HG03460 (cell line): Measurements from ENCODE around the gene HJURP.
"Not testable (repeated sequence)": the region's sequence is repeated elsewhere in the genome, so short reads cannot be mapped to it uniquely, and the experiment has no call there.

Source experiments
- ATAC-seq: cut with Tn5 transposase; IDR thresholded peaks from one replicate; pipeline ENCODE4 v1.9.1; 2021; ENCODE audit not compliant: unreplicated experiment

HJURP gene, protein sequence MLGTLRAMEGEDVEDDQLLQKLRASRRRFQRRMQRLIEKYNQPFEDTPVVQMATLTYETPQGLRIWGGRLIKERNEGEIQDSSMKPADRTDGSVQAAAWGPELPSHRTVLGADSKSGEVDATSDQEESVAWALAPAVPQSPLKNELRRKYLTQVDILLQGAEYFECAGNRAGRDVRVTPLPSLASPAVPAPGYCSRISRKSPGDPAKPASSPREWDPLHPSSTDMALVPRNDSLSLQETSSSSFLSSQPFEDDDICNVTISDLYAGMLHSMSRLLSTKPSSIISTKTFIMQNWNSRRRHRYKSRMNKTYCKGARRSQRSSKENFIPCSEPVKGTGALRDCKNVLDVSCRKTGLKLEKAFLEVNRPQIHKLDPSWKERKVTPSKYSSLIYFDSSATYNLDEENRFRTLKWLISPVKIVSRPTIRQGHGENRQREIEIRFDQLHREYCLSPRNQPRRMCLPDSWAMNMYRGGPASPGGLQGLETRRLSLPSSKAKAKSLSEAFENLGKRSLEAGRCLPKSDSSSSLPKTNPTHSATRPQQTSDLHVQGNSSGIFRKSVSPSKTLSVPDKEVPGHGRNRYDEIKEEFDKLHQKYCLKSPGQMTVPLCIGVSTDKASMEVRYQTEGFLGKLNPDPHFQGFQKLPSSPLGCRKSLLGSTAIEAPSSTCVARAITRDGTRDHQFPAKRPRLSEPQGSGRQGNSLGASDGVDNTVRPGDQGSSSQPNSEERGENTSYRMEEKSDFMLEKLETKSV

DNA sequence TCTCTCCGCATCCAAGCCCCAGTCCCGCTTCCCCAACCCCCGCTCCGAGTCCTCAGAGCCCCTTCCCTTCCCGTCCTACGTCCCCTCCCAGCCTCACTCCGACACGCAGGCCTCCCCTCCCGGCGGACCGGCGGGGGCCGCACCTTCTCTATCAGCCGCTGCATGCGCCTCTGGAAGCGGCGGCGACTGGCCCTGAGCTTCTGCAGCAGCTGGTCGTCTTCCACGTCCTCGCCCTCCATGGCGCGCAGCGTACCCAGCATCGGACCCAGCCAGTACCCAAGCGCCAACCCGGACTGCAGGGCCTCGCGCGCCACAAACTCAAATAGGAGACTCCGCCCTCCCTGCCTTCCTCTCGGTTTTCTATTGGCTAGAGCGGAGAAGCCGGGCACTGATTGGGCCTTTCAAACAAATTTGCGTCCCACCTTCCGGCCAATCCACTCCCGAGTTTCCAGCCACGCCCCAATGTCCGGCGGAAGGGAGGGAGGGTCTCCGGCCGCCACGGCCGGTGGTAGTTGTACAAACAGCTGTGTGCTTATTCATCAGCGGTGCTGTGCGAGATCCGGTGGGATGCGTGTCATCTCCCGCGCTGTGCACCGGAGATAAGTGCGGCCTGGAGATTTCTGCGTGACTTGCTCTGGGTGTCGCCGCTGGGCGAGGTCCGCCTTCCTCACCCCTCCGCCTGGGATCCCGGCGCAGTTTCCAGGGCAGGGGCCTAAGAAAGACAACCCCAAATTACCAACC, at the start of gene HJURP:
TSS of gene HJURP (minus strand) at position 295 of the 741 bp plus-strand sequence. CDS start at position 260, 35 bp downstream.
- peak; percentile 97 for ATAC-seq

DNA sequence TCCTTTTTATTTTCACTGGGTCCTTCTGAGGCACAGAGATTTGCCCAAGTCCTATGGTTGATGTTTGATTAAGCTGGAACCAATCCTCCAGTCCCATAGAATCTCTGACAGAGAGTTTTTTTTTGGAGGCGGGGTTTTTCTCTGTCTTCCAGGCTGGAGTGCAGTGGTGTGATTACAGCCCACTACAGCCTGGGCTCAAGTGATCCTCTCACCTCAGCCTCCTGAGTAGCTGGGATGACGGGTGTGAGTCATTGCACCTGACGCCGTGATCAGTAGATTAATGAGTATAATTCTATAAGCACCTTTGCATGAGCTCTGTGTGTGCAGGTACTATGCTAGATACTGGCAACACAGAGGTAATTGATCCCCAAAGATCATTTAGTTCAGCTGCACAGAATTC, 47.5 kb upstream of the HJURP start:
- ATAC-seq = no peak

DNA sequence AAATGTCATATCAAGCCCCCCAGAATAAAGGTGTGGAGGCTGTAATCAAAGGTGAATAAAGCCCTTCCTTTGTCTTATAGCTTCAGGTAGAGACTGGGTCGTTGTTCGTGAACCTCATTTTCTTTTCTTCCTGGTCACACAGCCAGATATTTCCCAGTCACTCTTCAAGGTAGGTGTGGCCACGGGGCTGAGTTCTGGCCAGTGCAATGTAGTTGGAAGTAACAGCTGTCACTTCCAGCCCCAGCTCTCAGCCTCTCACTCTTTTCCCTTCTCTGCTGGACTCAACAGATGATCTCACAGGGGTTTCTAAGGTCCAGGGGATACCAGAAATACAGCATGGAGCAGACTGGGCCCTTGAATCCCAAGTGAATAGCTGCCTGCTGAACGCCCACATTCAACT, 47.0 kb upstream of the HJURP start:
- no peak for ATAC-seq

DNA sequence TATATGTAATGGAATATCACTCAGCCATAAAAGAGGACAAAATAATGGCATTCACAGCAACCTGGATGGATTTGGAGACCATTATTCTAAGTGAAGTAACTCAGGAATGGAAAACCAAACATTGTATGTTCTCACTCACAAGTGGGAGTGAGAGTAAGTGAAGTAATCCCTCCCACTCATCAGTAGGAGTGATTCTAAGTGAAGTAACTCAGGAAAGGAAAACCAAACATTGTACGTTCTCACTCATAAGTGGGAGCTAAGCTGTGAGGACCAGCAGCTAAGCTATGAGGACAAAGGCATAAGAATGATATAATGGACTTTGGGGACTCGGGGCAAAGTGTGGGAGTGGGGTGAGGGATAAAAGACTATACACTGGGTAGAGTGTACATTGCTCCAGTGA, 41.9 kb upstream of the HJURP start:
- ATAC-seq = not testable (repeated sequence)

DNA sequence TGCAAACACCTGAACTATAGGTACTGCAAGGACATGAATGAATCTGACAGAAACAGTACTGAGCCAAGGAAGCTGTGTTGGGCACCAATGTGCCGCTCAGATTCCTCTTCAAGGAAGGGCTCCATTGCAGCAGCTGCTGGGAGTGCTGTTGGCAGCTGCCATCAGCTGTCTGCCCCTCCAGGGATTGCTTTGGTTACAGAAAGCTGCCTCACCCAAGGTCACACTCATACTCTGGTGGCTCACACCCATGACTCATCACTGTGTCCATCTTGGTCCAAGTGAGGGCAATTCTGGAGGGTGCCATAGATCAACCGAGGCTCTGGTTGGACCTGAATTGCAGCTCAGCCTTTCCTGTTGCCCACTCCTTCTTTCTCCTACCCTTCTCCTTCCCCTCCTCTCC, 38.5 kb upstream of the HJURP start:
- no peak for ATAC-seq

DNA sequence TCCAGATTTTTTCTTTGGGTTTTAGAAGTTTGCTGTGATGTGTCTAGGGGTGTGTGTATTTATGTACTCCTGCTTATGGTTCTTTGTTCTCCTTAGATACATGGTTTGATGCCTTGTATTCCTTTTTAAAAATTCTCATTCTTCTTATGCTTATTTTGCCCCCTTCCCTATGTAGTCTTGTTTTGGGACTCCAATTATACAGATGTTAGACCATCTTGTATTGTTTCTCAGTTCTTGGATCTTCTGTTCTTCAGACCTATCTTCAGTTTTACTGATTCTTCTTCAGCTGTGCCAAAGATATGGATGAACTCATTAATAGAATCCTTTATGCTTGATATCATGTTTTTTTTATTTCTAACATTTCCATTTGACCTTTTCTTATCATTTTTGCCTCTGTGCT, 28.0 kb upstream of the HJURP start:
- ATAC-seq = no peak

DNA sequence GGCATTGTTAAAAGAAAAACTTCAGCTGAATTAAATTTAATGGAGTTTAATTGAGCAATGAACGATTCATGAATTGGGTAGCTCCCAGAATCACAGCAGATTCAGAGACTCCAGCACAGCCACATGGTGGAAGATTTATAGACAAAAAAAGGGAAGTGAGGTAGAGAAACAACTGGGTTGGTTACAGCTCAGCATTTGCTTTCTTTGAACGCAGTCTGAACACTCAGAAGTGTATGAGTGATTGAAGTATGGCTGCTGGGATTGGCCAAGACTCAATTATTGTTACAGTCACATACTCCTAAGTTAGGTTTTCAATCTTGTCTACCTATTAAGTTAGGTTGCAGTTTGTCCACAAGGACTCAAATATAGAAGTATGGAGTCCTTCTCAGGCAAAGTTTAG, 17.8 kb upstream of the HJURP start:
- not testable (repeated sequence) for ATAC-seq

DNA sequence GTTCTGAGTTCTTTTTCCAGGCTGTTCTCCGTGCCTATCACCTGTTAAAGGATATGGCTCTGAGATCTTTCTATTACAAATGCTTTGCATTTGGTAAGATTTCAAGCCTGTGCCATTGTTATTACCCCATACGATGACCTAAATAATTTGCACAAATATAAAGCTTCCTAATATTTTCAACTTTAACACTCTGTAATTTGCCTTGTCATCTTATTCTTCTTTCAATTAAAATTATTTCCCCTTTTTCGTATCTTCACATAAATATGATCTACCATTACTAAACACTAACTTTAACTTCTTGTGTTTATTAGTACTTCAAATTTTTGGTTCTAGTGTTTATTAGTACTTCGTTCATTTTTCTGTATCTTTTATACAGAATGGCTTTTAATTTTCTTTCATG, 17.1 kb upstream of the HJURP start:
- no peak for ATAC-seq

DNA sequence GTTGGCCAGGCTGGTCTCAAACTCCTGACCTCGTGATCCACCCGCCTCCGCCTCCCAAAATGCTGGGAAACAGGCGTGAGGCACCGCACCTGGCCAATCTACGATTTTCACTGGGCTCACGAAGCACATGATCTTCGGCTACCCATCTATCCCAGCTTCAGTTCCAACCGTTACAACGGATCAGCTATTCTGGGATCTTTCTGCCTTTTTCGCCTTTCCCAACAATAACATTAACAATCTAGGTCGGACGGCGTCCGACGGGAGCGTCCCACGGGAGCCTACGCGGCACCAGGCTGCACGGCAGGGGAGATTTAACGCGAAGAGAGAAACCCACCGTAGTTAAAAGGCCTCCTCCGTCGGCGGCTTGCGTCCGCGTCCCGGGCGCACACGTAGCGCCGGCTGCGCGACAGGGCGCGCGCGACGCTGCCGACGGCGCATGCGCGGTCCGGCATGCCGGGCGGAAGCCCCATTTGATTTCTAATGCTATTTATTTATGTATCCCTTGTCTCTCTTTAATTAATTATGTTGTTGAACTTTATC, 13.7 kb upstream of the HJURP start, which contains the start of gene MSL3B:
TSS of gene MSL3B (minus strand) at position 394 of the 540 bp plus-strand sequence.
- peak; percentile 80 for ATAC-seq

DNA sequence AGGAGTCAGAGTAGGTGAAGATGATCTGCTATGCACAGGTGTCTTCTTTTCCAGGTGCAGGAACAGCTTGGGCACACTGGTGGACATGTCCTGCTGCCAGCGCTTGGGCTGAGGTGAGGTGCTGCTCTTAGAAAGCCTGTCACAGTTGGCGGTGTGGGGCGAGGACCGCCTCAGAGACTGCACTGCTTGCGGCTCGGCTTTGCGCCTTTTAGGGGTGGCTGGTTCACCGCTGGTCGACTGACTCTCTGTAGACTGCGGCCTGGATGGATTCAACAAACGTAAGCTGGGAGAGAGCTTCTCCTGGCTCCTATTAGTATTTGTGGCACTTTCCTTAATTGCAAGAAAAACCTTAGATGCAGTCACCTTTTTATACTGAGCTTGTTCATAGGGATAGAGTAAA, 12.1 kb upstream of the HJURP start:
- no peak for ATAC-seq

DNA sequence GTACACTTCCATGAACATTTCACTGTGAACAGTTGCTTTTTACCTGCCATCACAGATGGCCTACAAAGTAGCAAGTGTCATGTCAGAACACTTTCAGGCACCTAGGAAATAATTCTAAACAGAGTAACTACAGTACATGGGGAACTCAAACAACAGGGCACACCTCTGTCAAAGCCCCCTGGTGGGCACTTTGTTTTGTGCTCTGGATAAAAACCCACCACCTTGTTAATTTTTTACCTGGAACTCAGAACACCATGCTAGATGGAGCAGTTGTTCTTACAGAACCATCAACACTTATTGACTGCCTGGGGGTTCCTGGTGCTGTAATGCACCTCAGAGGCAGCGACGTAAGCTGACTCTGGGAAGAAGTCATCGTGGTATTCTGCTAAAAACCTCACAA, 11.5 kb upstream of the HJURP start:
- ATAC-seq = no peak

DNA sequence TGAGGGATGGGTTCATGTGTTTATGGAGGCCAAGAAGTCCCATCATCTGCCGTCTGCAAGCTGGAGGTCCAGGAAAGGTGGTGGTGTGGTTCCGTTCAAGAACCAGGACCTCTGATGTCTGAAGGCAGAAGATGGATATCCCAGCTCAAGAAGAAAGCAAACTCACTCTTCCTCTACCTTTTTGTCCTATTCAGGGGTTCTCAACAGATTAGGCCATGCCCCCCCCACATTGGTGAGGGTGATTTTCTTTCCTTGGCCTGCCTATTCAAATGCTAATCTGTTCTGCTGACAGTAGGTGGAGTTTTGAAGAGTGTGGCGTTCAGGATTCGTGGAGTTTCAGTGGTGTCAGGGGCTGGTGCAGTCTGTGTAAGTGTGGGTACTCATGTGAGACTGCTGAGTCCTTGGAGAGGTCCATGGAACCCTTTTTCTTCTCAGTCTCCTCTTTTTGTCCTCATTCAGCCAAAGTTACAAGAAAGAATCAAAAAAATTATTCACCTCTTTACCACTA, 8.0 kb upstream of the HJURP start:
- no peak for ATAC-seq

DNA sequence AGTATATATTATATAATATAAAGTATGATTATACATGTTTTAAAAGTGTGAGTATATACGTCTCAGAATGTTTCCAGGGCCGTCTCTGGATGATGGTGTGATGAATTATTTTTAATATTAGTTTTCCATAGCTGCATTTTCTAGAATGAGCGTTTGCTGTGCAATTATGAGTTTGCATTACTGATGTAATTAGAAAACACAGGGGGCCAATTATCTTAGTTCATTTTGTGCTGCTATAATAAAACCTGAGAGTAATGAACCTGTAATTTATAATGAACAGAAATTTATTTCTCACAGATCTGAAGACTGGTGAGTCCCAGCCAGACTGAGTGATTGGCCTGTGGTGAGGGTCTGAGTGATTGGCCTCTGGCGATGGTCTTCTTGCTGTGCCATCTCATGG, 4.0 kb upstream of the HJURP start:
- no peak for ATAC-seq

DNA sequence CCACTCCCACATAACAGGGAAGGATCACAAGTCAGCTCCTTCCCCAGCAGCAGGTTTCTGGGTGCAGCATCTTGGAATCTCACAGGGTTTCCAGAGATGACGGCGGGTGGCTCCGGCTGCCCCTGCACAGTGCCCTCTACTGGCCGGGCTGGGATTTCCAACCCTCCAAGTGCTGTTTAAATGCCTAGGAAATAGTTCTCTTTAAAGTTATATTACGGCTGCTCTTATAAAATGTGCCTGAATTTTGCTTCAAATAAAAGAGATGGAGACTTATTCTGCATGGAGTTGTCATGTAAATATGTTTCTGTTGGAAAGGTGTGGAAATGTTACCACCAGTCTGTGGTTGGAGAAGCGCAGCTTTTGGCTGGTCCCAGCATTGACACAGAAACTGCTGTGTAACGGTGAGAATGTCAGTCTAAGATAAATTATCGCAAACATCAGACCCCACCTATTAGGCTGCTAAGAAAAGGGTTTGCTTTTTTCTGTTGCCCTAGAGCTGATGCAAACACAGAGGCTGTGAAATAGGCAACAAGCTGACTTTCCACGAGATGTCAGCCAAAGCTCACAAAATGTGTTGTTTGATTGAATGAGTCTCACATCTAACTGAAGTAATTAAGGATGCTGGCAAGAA, 3.3 kb upstream of the HJURP start:
- no peak for ATAC-seq

DNA sequence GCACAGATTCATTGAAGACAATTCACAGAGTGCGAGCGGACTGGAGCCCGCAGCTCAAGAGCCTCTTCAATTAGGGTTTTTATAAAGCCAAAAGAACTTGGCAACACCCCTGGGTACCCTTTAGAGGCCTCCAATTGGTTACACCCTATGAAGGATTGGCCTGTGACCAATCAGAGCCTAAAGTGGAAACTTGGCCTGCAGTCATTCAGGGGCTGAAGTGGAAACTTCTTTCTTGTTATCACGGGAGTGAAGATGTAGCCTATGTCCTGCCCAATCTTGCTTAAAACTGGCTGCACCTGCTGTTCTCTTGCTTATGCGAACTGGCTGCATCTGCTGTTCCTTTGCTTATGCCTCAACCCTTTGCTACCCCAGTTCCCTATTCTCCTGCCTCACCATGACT, 1.8 kb upstream of the HJURP start:
- ATAC-seq = no peak

DNA sequence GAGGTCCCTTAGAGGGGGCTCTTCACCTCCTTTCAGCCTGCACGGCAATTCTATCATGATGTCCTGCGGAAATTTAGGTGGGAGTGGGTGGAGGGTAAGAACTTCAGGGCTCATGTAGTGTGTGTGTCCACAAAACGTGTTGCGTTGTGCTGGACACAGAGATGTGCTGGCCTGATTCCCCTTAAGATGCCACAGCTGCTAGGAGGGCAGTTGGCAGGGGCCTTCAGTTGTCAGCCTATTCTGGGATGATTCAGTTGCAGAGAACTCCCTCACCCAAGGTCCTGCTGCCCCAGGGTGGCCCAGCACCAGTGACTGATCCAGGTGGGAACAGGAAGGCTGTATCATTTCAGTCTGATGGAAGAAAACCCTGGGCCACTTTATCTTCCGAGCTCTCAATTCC, 1.0 kb upstream of the HJURP start:
- no peak for ATAC-seq

DNA sequence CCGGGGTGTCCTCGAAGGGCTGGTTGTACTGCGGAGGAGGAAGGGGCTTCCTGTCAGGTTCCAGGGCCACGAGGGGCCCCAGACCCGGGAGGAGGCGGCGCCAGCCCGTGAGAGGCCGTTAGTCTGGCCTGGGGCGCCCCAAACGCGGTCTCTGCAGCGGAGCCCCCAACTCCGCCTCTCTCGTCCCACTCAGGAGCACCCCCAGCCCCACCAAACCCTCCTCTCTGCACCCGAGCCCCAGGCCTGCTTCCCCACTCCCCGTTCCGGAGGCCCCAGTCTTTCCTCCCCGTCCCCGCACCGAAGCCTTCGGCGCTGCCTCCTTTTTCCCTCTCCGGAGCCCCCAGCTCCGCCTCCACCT, 473 bp downstream of the HJURP start:
- ATAC-seq = no peak

DNA sequence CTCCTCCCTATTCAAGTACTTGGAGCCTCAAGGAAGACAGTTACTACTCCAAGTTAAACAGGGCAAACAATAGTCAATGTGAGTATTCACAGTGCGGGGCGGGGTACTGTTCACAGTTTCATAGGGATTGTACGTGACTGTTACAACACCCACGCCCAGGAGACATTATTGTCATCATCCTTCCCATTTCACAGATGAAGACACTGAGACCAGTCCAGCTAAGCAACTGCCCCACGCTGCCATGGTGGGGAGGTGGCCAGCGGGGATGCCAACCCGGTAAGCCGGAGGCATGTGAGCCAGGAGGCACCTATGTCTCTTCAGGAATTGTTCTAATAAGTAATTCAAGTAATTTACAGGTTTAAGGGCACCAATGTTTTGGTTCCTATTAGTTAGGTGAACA, 982 bp downstream of the HJURP start:
- ATAC-seq = no peak

DNA sequence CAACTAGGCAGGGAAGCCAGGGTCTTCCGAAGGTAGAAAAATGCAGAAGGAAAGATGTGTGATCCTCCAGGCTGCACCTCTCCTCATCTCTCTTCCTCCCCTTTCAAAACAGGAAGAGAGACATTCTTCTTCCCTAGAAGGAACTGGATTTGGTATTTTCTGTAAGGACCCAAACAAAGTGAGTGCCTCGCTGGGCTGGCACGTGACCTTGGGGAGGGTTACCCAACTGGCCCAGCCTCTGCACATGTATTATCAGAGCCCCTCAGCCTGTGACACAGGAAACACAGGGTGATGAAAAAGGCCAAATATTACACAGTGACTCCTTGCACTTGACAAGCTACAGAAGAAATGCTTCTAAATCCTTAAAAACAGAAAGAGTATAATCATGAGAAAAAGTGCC, 2.3 kb downstream of the HJURP start:
- no peak for ATAC-seq

DNA sequence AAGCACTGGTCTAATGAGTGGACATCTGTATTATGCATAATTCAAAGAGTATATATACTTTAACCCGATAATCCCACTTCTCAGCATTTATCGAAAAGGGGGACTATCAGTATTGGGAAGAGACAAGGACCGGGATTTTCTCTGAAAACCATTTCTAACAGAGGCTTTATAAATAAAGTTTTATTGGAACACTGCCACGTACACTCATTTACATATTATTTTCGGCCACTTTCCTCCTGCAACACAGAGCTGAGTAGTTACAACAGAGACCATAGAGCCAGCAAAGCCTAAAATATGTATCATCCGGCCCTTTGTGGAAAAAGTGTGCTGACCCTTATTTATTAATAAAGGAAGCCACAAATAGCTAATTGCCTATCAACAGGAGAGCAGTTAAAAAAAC, 3.2 kb downstream of the HJURP start:
- ATAC-seq = no peak

DNA sequence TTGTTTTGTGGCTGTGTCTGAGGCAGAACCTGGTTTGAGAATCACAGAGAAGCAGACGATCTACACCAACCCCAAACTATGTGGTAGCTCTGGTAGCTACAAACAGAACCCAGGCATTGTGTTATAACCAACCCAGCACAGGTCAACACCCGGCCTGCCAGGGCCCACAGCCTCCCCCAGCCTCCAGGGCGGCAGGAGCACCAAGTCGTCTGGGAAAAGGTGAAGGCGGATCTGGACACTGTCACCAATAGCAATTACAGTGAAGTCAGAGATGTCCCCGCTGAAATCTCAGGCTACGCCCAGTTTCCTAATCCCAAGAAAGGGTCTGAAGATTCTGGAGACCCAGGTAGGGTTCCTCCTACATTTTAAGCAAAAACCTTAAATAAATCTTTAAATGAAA, 3.6 kb downstream of the HJURP start:
- no peak for ATAC-seq
